ENCODE data around the gene CASP10.

Gene CASP10

GRCh38 chr2:201260302-201260800 is 77.4 kb downstream of the CASP10 start, which contains the start of gene CASP8:
Gene CASP8 (plus strand): TSS chr2:201260536. CDS start chr2:201266487, 5,951 bp downstream.
- no peak for DNase-seq (ENCODE audit: low spot score)

- no peak for DNase-seq (ENCODE audit: low spot score)
Observed at GRCh38 chr2:201261471-201261870, 78.5 kb downstream of the CASP10 start.

- DNase-seq (ENCODE audit: low spot score) = no peak
Observed at GRCh38 chr2:201261906-201262305, 79.0 kb downstream of the CASP10 start.

GRCh38 chr2:201262718-201263117 is 79.8 kb downstream of the CASP10 start:
- no peak for DNase-seq (ENCODE audit: low spot score)

- no peak for DNase-seq (ENCODE audit: low spot score)
Observed at GRCh38 chr2:201263779-201264178, 80.8 kb downstream of the CASP10 start.

- no peak for DNase-seq (ENCODE audit: low spot score)
Observed at GRCh38 chr2:201264472-201265173, 81.7 kb downstream of the CASP10 start.

GRCh38 chr2:201266629-201267028 is 83.7 kb downstream of the CASP10 start:
- no peak for DNase-seq (ENCODE audit: low spot score)

- DNase-seq (ENCODE audit: low spot score) = no peak
Observed at GRCh38 chr2:201267278-201268030, 84.5 kb downstream of the CASP10 start.

- DNase-seq (ENCODE audit: low spot score) = no peak
Observed at GRCh38 chr2:201269764-201270163, 86.8 kb downstream of the CASP10 start.

- no peak for DNase-seq (ENCODE audit: low spot score)
Observed at GRCh38 chr2:201270293-201271001, 87.5 kb downstream of the CASP10 start.

GRCh38 chr2:201271917-201272316 is 89.0 kb downstream of the CASP10 start:
- DNase-seq (ENCODE audit: low spot score) = no peak

- no peak for DNase-seq (ENCODE audit: low spot score)
Observed at GRCh38 chr2:201273330-201273983, 90.5 kb downstream of the CASP10 start.

- DNase-seq (ENCODE audit: low spot score) = no peak
Observed at GRCh38 chr2:201275069-201275468, 92.1 kb downstream of the CASP10 start.

- DNase-seq (ENCODE audit: low spot score) = no peak
Observed at GRCh38 chr2:201275990-201276389, 93.0 kb downstream of the CASP10 start.

- DNase-seq (ENCODE audit: low spot score) = no peak
Observed at GRCh38 chr2:201276511-201276910, 93.6 kb downstream of the CASP10 start.

All from D341Med (cell line).